PC-3 (cell line): ENCODE results near the gene ZIC3.
A peak's percentile ranks its signal among the peaks of the same experiment; 100 is the strongest.

Experiments used
- EZH2 ChIP-seq: fragments of 300-600 bp; sonication (generic); IDR thresholded peaks from one replicate; pipeline ENCODE4 v1.6.1; 2017; ENCODE audit warnings: antibody characterized with exemption, mild to moderate bottlenecking, low read length; ENCODE audit not compliant: unreplicated experiment
- EZH2phosphoT487 ChIP-seq: fragments of 300-600 bp; sonication (generic); IDR thresholded peaks from 2 replicates; pipeline ENCODE4 v1.6.1; 2018; ENCODE audit warnings: mild to moderate bottlenecking, antibody characterized with exemption, low read length, borderline replicate concordance
- TF ChIP-seq, protein P1 (sequence below): fragments of 300-600 bp; sonication (generic); conservative IDR thresholded peaks from 2 replicates; pipeline ENCODE4 v1.5.1; 2017; ENCODE audit warnings: antibody characterized with exemption, low read depth, mild to moderate bottlenecking, low read length

DNA sequence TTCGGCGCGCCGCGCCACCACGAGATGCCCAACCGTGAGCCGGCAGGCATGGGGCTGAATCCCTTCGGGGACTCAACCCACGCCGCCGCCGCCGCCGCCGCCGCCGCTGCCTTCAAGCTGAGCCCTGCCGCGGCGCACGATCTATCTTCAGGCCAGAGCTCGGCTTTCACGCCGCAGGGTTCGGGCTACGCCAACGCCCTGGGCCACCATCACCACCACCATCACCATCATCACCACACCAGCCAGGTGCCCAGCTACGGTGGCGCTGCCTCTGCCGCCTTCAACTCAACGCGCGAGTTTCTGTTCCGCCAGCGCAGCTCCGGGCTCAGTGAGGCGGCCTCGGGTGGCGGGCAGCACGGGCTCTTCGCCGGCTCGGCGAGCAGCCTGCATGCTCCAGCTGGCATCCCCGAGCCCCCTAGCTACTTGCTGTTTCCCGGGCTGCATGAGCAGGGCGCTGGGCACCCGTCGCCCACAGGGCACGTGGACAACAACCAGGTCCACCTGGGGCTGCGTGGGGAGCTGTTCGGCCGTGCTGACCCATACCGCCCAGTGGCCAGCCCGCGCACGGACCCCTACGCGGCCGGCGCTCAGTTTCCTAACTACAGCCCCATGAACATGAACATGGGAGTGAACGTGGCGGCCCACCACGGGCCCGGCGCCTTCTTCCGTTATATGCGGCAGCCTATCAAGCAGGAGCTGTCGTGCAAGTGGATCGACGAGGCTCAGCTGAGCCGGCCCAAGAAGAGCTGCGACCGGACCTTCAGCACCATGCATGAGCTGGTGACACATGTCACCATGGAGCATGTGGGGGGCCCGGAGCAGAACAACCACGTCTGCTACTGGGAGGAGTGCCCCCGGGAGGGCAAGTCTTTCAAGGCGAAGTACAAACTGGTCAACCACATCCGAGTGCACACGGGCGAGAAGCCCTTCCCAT is 1.1 kb downstream of the ZIC3 start:
- TF ChIP-seq, protein P1, sequence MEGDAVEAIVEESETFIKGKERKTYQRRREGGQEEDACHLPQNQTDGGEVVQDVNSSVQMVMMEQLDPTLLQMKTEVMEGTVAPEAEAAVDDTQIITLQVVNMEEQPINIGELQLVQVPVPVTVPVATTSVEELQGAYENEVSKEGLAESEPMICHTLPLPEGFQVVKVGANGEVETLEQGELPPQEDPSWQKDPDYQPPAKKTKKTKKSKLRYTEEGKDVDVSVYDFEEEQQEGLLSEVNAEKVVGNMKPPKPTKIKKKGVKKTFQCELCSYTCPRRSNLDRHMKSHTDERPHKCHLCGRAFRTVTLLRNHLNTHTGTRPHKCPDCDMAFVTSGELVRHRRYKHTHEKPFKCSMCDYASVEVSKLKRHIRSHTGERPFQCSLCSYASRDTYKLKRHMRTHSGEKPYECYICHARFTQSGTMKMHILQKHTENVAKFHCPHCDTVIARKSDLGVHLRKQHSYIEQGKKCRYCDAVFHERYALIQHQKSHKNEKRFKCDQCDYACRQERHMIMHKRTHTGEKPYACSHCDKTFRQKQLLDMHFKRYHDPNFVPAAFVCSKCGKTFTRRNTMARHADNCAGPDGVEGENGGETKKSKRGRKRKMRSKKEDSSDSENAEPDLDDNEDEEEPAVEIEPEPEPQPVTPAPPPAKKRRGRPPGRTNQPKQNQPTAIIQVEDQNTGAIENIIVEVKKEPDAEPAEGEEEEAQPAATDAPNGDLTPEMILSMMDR = no peak
- TF ChIP-seq EZH2 = peak; percentile 81
- TF ChIP-seq EZH2phosphoT487 = 0 out of 2 replicates have a peak, but pooled peaks have one; percentile 48
